HCT116 (cell line): Measurements from ENCODE around the gene LRRC66. TPM values are rescaled to one million over a fixed set of nuclear protein-coding genes. Genes with fewer than 3 reads are reported as not detected.

Experiments
- ATAC-seq: fragments of 200-7000 bp; cut with Tn5 transposase; 2 replicates; pipeline ENCODE4 v1.9.1; 2020; ENCODE audit warnings: mild to moderate bottlenecking, moderate library complexity
- BruUV-seq: library from RNA; stranded (reverse); fragments of 400-500 nt; replicated peaks from 2 replicates; lab custom pipeline; 2021; lab: Mats Ljungman, UMichigan
- CTCF ChIA-PET: fragments of 300-600 bp; sonication (Branson Sonifier 250); formaldehyde crosslinking; loops from one replicate; lab custom pipeline; 2021; ENCODE audit warnings: antibody characterized with exemption; lab: Charles Lee
- POLR2A ChIA-PET: fragments of 300-600, 350-600 bp; sonication (Branson Sonifier 250); formaldehyde crosslinking; loops from one replicate; lab custom pipeline; 2021; ENCODE audit warnings: antibody characterized with exemption; lab: Charles Lee
- RAD21 ChIA-PET, 2 experiments: fragments of 300-600 bp; sonication (Branson Sonifier 250); formaldehyde crosslinking; loops; one replicate each; lab custom pipeline; 2023; ENCODE audit warnings: low total read pairs in 2 of 2; ENCODE audit not compliant: uncharacterized antibody in 2 of 2, unreplicated experiment in 2 of 2, low non-redundant PET in 1 of 2; lab: Charles Lee
- DNase-seq: peaks from one replicate; pipeline ENCODE4 v3.0.0-alpha.2; 2010; ENCODE audit warnings: low read depth, low spot score
- H2AFZ ChIP-seq: fragments of 200-600 bp; shearing (Covaris generic), sonication (generic); 2 replicates; pipeline ENCODE4 v1.6.1; 2017; ENCODE audit warnings: low read depth, mixed run types, mixed read lengths, antibody characterized with exemption, low read length; ENCODE audit not compliant: poor library complexity, severe bottlenecking
- H3K27ac ChIP-seq: 2 replicates; pipeline ENCODE4 v1.5.1; 2012; ENCODE audit warnings: low read depth, low read length
- H3K27me3 ChIP-seq: fragments of 200-600 bp; sonication (generic); 2 replicates; pipeline ENCODE4 v1.6.1; 2016; ENCODE audit warnings: mixed run types, low read length, mixed read lengths; ENCODE audit not compliant: insufficient read depth
- H3K36me3 ChIP-seq, 2 experiments: fragments of 200-500 bp in 1 of 2; fragments of 200-600 bp in 1 of 2; sonication (Bioruptor generic) in 1 of 2; sonication (generic) in 1 of 2; 2 replicates each; pipeline versions ENCODE4 v1.5.1 to v1.6.1; 2014 to 2016; ENCODE audit warnings: low read length in 2 of 2, inconsistent platforms in 1 of 2, mixed read lengths in 1 of 2, mixed run types in 1 of 2; ENCODE audit not compliant: insufficient read depth in 2 of 2, control insufficient read depth in 1 of 2
- H3K4me1 ChIP-seq, 2 experiments: fragments of 200-600 bp in 1 of 2; sonication (generic) in 1 of 2; 2 replicates each; pipeline versions ENCODE4 v1.5.1 to v1.6.1; 2012 to 2017; ENCODE audit warnings: low read length in 2 of 2, inconsistent platforms in 1 of 2, mild to moderate bottlenecking in 1 of 2, mixed read lengths in 1 of 2, mixed run types in 1 of 2, moderate library complexity in 1 of 2; ENCODE audit not compliant: insufficient read depth in 2 of 2, control insufficient read depth in 1 of 2
- H3K4me2 ChIP-seq: fragments of 200-600 bp; sonication (generic); 2 replicates; pipeline ENCODE4 v1.6.1; 2017; ENCODE audit warnings: mixed run types, low read length, mixed read lengths
- H3K4me3 ChIP-seq, 2 experiments: fragments of 200-600 bp in 1 of 2; sonication (generic) in 1 of 2; replicated peaks in 1 of 2; 2 replicates each; pipeline ENCODE4 v1.5.1; 2011 to 2016; ENCODE audit warnings: low read length in 2 of 2, control low read depth in 1 of 2, low read depth in 1 of 2, mild to moderate bottlenecking in 1 of 2, mixed read lengths in 1 of 2, mixed run types in 1 of 2
- H3K79me2 ChIP-seq: fragments of 200-600 bp; sonication (generic); 2 replicates; pipeline ENCODE4 v1.6.1; 2017; ENCODE audit warnings: mild to moderate bottlenecking, mixed run types, low read length, moderate library complexity, mixed read lengths; ENCODE audit not compliant: insufficient read depth
- H3K9ac ChIP-seq: fragments of 200-600 bp; sonication (generic); 2 replicates; pipeline ENCODE4 v1.6.1; 2016; ENCODE audit warnings: low read length, mixed read lengths
- H3K9me2 ChIP-seq: fragments of 200-600 bp; sonication (generic), shearing (Covaris generic); 2 replicates; pipeline ENCODE4 v1.6.1; 2017; ENCODE audit warnings: mixed run types, mild to moderate bottlenecking, moderate library complexity; ENCODE audit not compliant: insufficient read depth
- H3K9me3 ChIP-seq, 2 experiments: fragments of 200-500 bp in 1 of 2; fragments of 200-600 bp in 1 of 2; sonication (Bioruptor generic) in 1 of 2; sonication (generic) in 1 of 2; 2 replicates each; pipeline ENCODE4 v1.6.1; 2014 to 2017; ENCODE audit warnings: low read length in 2 of 2, mixed read lengths in 2 of 2, inconsistent platforms in 1 of 2, low read depth in 1 of 2, mild to moderate bottlenecking in 1 of 2, mixed run types in 1 of 2, moderate library complexity in 1 of 2; ENCODE audit not compliant: control insufficient read depth in 1 of 2, insufficient read depth in 1 of 2
- H4K20me1 ChIP-seq: fragments of 200-600 bp; sonication (generic), shearing (Covaris generic); 2 replicates; pipeline ENCODE4 v1.6.1; 2017; ENCODE audit warnings: mixed run types, mild to moderate bottlenecking, moderate library complexity; ENCODE audit not compliant: insufficient read depth
- CEBPB ChIP-seq: IDR thresholded peaks from 2 replicates; pipeline ENCODE4 v1.6.1; 2012; ENCODE audit warnings: low read depth
- EGR1 ChIP-seq: IDR thresholded peaks from 2 replicates; pipeline ENCODE4 v1.6.1; 2012; ENCODE audit warnings: low read depth
- ELF1 ChIP-seq: IDR thresholded peaks from 2 replicates; pipeline ENCODE4 v1.6.1; 2012; ENCODE audit warnings: low read depth, borderline replicate concordance
- EZH2 ChIP-seq: fragments of 200-600 bp; sonication (generic); IDR thresholded peaks from 2 replicates; pipeline ENCODE4 v1.6.1; 2017; ENCODE audit warnings: antibody characterized with exemption, mixed run types
- EZH2phosphoT487 ChIP-seq: fragments of 200-600 bp; IDR thresholded peaks from 2 replicates; pipeline ENCODE4 v1.6.1; 2018; ENCODE audit warnings: antibody characterized with exemption, borderline replicate concordance
- FOSL1 ChIP-seq: IDR thresholded peaks from 2 replicates; pipeline ENCODE4 v1.6.1; 2012; ENCODE audit warnings: low read depth
- POLR2A ChIP-seq: IDR thresholded peaks from 2 replicates; pipeline ENCODE4 v1.7.0; 2011; ENCODE audit warnings: borderline replicate concordance; ENCODE audit not compliant: insufficient read depth, insufficient read length; ENCODE audit errors: extremely low read depth
- SIN3A ChIP-seq: IDR thresholded peaks from 2 replicates; pipeline ENCODE4 v1.6.1; 2012; ENCODE audit warnings: low read depth
- SP1 ChIP-seq: IDR thresholded peaks from 2 replicates; pipeline ENCODE4 v1.6.1; 2012; ENCODE audit warnings: low read depth
- SRF ChIP-seq: IDR thresholded peaks from 2 replicates; pipeline ENCODE4 v1.6.1; 2012; ENCODE audit warnings: low read depth
- YY1 ChIP-seq: IDR thresholded peaks from 2 replicates; pipeline ENCODE4 v1.6.1; 2011; ENCODE audit warnings: low read length, low read depth, moderate library complexity, mild to moderate bottlenecking; ENCODE audit not compliant: insufficient replicate concordance; ENCODE audit errors: extremely low read depth
- ZFX ChIP-seq: fragments of 450-650 bp; IDR thresholded peaks from 2 replicates; pipeline ENCODE4 v1.6.1; 2017
- intact Hi-C: fragments of 100-400 bp; cut with micrococcal nuclease; formaldehyde crosslinking; loops from 2 replicates; pipeline ENCODE4 v1.10.0; 2022
- total RNA-seq: library from RNA; stranded (reverse); gene quantifications from one replicate; pipeline ENCODE4 v1.2.1, GENCODE V29; 2021; ENCODE audit not compliant: unreplicated experiment
- TF ChIP-seq, protein P1 (sequence below), 3 experiments: fragments of 200-600 bp in 1 of 3; sonication (generic) in 1 of 3; IDR thresholded peaks in 2 of 3; conservative IDR thresholded peaks in 1 of 3; 2 replicates each; pipeline ENCODE4 v1.5.1; 2012 to 2017; ENCODE audit warnings: low read depth in 2 of 3, low read length in 2 of 3, antibody characterized with exemption in 1 of 3, borderline replicate concordance in 1 of 3, control low read depth in 1 of 3, mild to moderate bottlenecking in 1 of 3, mixed read lengths in 1 of 3, mixed run types in 1 of 3, moderate library complexity in 1 of 3; ENCODE audit not compliant: insufficient read depth in 1 of 3
- TF ChIP-seq, protein P2 (sequence below): IDR thresholded peaks from 2 replicates; pipeline ENCODE4 v1.6.1; 2012
- TF ChIP-seq, protein P3 (sequence below): IDR thresholded peaks from 2 replicates; pipeline ENCODE4 v1.6.1; 2012

The LRRC66 gene
- total RNA-seq, 1 experiment from 2014 or later = 0.12 TPM

DNA sequence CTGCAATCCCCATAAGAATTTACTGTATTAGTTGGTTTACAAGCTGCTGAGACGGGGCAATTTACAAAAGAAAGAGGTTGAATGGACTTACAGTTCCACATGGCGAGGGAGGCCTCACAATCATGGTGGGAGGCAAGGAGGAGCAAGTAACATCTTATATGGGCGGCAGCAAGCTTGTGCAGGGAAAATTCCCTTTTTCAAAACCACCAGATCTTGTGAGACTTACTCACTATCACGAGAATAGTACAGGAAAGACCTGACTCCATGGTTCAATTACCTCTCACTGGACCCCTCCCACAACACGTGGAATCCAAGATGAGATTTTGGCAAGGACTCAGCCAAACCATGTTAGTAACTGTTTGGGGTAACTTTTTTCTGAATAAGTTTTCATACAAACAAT lies 29.1 kb upstream of the LRRC66 start:
- CTCF ChIA-PET = no interaction called here
- H3K9ac ChIP-seq = no peak overlapping the region
- H3K27ac ChIP-seq = no peak overlapping the region
- peaks cover 13% of the 10 kb centered on the region for H3K27me3 ChIP-seq
- intact Hi-C loops = loop anchor here (10.0 kb wide), 1 partner anchor 54 kb away; no protein-coding TSS in a partner anchor
- no peaks in the 10 kb centered on the region; a peak in 1 of 4 replicates for H3K4me1 ChIP-seq
- no peaks in the 10 kb centered on the region for H3K79me2 ChIP-seq
- ATAC-seq = no peak
- no peak overlapping the region for H2AFZ ChIP-seq
- no peaks in the 10 kb centered on the region for H3K9me3 ChIP-seq
- no peak for DNase-seq
- H3K9me2 ChIP-seq = no peaks in the 10 kb centered on the region
- no peaks in the 10 kb centered on the region for H4K20me1 ChIP-seq
- no peaks in the 10 kb centered on the region for H3K36me3 ChIP-seq
- POLR2A ChIA-PET = no interaction called here
- H3K4me3 ChIP-seq = no peak overlapping the region
- RAD21 ChIA-PET = no interaction called here
- TF ChIP-seq, protein P1, sequence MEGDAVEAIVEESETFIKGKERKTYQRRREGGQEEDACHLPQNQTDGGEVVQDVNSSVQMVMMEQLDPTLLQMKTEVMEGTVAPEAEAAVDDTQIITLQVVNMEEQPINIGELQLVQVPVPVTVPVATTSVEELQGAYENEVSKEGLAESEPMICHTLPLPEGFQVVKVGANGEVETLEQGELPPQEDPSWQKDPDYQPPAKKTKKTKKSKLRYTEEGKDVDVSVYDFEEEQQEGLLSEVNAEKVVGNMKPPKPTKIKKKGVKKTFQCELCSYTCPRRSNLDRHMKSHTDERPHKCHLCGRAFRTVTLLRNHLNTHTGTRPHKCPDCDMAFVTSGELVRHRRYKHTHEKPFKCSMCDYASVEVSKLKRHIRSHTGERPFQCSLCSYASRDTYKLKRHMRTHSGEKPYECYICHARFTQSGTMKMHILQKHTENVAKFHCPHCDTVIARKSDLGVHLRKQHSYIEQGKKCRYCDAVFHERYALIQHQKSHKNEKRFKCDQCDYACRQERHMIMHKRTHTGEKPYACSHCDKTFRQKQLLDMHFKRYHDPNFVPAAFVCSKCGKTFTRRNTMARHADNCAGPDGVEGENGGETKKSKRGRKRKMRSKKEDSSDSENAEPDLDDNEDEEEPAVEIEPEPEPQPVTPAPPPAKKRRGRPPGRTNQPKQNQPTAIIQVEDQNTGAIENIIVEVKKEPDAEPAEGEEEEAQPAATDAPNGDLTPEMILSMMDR (IDR thresholded peaks at IDR 0.05 in 2 of 3, conservative IDR thresholded peaks at IDR 0.05 in 1 of 3; ENCODE audit: borderline replicate concordance in 1 of 3, insufficient read depth in 1 of 3, low read depth in 2 of 3, low read length in 2 of 3) = no peak
- TF ChIP-seq YY1 (no peak), EZH2 (no peak), SIN3A (no peak), POLR2A (no peak), CEBPB (no peak), FOSL1 (no peak), SP1 (no peak), ELF1 (no peak), EGR1 (no peak), ZFX (no peak), SRF (no peak), EZH2phosphoT487 (no peak)
- TF ChIP-seq, protein P2, sequence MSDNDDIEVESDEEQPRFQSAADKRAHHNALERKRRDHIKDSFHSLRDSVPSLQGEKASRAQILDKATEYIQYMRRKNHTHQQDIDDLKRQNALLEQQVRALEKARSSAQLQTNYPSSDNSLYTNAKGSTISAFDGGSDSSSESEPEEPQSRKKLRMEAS = no peak
- TF ChIP-seq, protein P3, sequence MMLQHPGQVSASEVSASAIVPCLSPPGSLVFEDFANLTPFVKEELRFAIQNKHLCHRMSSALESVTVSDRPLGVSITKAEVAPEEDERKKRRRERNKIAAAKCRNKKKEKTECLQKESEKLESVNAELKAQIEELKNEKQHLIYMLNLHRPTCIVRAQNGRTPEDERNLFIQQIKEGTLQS = no peak
- no peak overlapping the region for H3K4me2 ChIP-seq
- no TSS peak for BruUV-seq
